Keratinocyte (primary cell): Measurements from ENCODE around the gene FRMD1. TPM values are rescaled to one million over a fixed set of nuclear protein-coding genes. Genes with fewer than 3 reads are reported as not detected.

ENCODE experiments used
- DNase-seq: peaks from one replicate; pipeline ENCODE4 v3.0.0-alpha.2; 2011; ENCODE audit warnings: low read depth, missing footprints, low spot score
- FAIRE-seq: peaks from 2 replicates; lab custom pipeline; 2011; peaks lifted over from hg19 to GRCh38; lab: Jason Lieb, UNC
- H2AFZ ChIP-seq: 2 replicates; pipeline ENCODE4 v1.6.0; 2012; ENCODE audit warnings: low read length, control low read depth, inconsistent platforms; ENCODE audit not compliant: control insufficient read depth
- H3K27ac ChIP-seq: 2 replicates; pipeline ENCODE4 v1.5.1; 2011; ENCODE audit warnings: low read length; ENCODE audit not compliant: control insufficient read depth, insufficient read depth
- H3K27me3 ChIP-seq: 3 replicates; pipeline ENCODE4 v1.6.0; 2011; ENCODE audit warnings: low read length; ENCODE audit not compliant: control insufficient read depth, insufficient read depth; ENCODE audit errors: extremely low read depth
- H3K36me3 ChIP-seq, 2 experiments: 2 replicates in 1 of 2; 3 replicates in 1 of 2; pipeline ENCODE4 v1.5.1; 2011; ENCODE audit warnings: low read length in 2 of 2, mild to moderate bottlenecking in 1 of 2; ENCODE audit not compliant: control insufficient read depth in 2 of 2, insufficient read depth in 2 of 2; ENCODE audit errors: extremely low read depth in 1 of 2
- H3K4me1 ChIP-seq: 3 replicates; pipeline ENCODE4 v1.5.1; 2011; ENCODE audit warnings: low read length; ENCODE audit not compliant: control insufficient read depth, insufficient read depth; ENCODE audit errors: extremely low read depth
- H3K4me2 ChIP-seq: 3 replicates; pipeline ENCODE4 v1.6.0; 2011; ENCODE audit warnings: low read depth, low read length; ENCODE audit not compliant: control insufficient read depth, insufficient read depth; ENCODE audit errors: extremely low read depth
- H3K4me3 ChIP-seq, 3 experiments: fragments of 200-600 bp in 1 of 3; sonication (generic) in 1 of 3; 2 replicates in 2 of 3; 3 replicates in 1 of 3; pipeline ENCODE4 v1.5.1; 2011 to 2016; ENCODE audit warnings: low read length in 3 of 3, mild to moderate bottlenecking in 3 of 3, control low read depth in 2 of 3, inconsistent platforms in 1 of 3, low read depth in 1 of 3, mixed read lengths in 1 of 3, mixed run types in 1 of 3, moderate library complexity in 1 of 3; ENCODE audit not compliant: control insufficient read depth in 2 of 3, insufficient read depth in 2 of 3; ENCODE audit errors: extremely low read depth in 1 of 3
- H3K79me2 ChIP-seq: 2 replicates; pipeline ENCODE4 v1.6.0; 2012; ENCODE audit warnings: low read length; ENCODE audit not compliant: control insufficient read depth, insufficient read depth
- H3K9ac ChIP-seq: 3 replicates; pipeline ENCODE4 v1.6.0; 2011; ENCODE audit warnings: low read length; ENCODE audit not compliant: control insufficient read depth, insufficient read depth; ENCODE audit errors: extremely low read depth
- H3K9me1 ChIP-seq: 3 replicates; pipeline ENCODE4 v1.6.0; 2011; ENCODE audit warnings: low read length; ENCODE audit not compliant: control insufficient read depth, insufficient read depth; ENCODE audit errors: extremely low read depth
- H3K9me3 ChIP-seq: 2 replicates; pipeline ENCODE4 v1.5.1; 2012; ENCODE audit warnings: low read depth, low read length; ENCODE audit not compliant: control insufficient read depth
- H4K20me1 ChIP-seq: 3 replicates; pipeline ENCODE4 v1.6.0; 2011; ENCODE audit warnings: low read length; ENCODE audit not compliant: control insufficient read depth, insufficient read depth; ENCODE audit errors: extremely low read depth
- EZH2 ChIP-seq: IDR thresholded peaks from one replicate; pipeline ENCODE4 v1.6.1; 2012; ENCODE audit warnings: inconsistent platforms, mild to moderate bottlenecking, low read length, moderate library complexity
- dilution Hi-C: fragments of 300-500 bp; cut with MboI; formaldehyde crosslinking; loops from one replicate; pipeline ENCODE4 v1.7.0; 2020; ENCODE audit warnings: low sequenced_read_pairs; ENCODE audit not compliant: extremely low pct_ligation_motif_present
- polyA plus RNA-seq, 5 experiments: library from polyadenylated mRNA; depleted of rRNA in 3 of 5; stranded (reverse) in 3 of 5; stranded (forward) in 1 of 5; unstranded in 1 of 5; fragments of >200 nt; gene quantifications; 1 replicate in 1 of 5; 2 replicates in 3 of 5; 3 replicates in 1 of 5; pipeline versions ENCODE4 v1.2.1 to v1.2.3, GENCODE V29; 2011 to 2012; ENCODE audit warnings: missing spikeins in 2 of 5, low read depth in 1 of 5, low replicate concordance in 1 of 5
- TF ChIP-seq, protein P1 (sequence below), 3 experiments: IDR thresholded peaks in 1 of 3; conservative IDR thresholded peaks in 1 of 3; optimal IDR thresholded peaks in 1 of 3; 2 replicates in 2 of 3; 3 replicates in 1 of 3; pipeline versions ENCODE3 to v1.5.1; 2011; ENCODE audit warnings: low read length in 3 of 3, mild to moderate bottlenecking in 3 of 3, moderate library complexity in 2 of 3, control low read depth in 1 of 3, inconsistent platforms in 1 of 3; ENCODE audit not compliant: insufficient read depth in 2 of 3; ENCODE audit errors: extremely low read depth in 1 of 3

FRMD1 gene
- polyA plus RNA-seq, 1 donor (not counting 4 experiments of a cell fraction or from before 2014, with no cell fraction given): not detected

DNA sequence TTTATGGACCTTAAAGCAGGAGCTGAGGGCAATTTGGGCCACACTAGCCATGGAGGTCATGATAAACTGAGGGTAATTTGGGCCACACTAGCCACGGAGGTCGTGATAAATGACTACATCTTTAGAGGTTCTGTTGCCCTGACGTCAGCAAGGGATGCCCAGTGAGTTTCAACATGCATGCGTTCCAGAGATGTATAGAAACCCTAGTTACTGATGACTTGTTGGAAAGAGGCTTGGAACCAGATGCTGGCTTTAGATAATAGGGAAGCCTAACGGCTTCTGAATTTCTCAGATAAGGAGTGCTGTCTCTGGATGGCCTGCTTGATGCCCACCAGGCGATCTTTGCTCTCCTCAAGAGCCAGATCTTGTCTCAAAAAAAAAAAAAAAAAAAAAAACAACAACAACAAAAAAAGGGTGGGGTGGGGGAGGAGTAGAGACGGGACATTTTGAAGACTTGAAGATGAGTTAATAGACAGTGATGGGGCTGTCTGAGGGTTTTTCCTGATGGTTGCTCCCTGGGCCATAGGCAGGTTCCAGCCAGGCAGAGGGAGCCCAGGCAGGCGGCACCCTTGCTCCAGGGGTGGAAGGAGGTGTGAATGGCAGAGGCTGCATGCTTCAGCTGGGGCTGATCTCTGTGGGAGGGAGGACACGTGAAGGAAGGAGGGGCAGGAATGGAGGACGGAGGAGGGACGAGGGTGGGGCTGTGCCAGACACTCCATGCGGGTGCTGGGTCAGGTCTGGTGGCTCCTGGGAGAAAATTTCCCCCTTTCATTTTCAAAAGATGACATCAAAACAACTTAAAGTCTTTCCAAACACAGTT lies 27.0 kb upstream of the FRMD1 start:
- H3K4me1 ChIP-seq: peaks cover 4% of the 10 kb centered on the region
- no peak overlapping the region for H3K4me2 ChIP-seq
- no peak overlapping the region for H3K4me3 ChIP-seq
- H4K20me1 ChIP-seq: no peaks in the 10 kb centered on the region
- no peak overlapping the region for H2AFZ ChIP-seq
- H3K9ac ChIP-seq: no peak overlapping the region
- H3K9me3 ChIP-seq: no peaks in the 10 kb centered on the region
- DNase-seq: no peak
- no peaks in the 10 kb centered on the region for H3K79me2 ChIP-seq
- no peak for TF ChIP-seq EZH2
- TF ChIP-seq, protein P1, sequence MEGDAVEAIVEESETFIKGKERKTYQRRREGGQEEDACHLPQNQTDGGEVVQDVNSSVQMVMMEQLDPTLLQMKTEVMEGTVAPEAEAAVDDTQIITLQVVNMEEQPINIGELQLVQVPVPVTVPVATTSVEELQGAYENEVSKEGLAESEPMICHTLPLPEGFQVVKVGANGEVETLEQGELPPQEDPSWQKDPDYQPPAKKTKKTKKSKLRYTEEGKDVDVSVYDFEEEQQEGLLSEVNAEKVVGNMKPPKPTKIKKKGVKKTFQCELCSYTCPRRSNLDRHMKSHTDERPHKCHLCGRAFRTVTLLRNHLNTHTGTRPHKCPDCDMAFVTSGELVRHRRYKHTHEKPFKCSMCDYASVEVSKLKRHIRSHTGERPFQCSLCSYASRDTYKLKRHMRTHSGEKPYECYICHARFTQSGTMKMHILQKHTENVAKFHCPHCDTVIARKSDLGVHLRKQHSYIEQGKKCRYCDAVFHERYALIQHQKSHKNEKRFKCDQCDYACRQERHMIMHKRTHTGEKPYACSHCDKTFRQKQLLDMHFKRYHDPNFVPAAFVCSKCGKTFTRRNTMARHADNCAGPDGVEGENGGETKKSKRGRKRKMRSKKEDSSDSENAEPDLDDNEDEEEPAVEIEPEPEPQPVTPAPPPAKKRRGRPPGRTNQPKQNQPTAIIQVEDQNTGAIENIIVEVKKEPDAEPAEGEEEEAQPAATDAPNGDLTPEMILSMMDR (optimal IDR thresholded peaks at IDR 0.05 in 1 of 3, IDR thresholded peaks at IDR 0.05 in 1 of 3, conservative IDR thresholded peaks at IDR 0.05 in 1 of 3; ENCODE audit: extremely low read depth in 1 of 3, insufficient read depth in 2 of 3, low read length in 3 of 3): no peak
- dilution Hi-C loops: no loop called here
- H3K36me3 ChIP-seq: no peaks in the 10 kb centered on the region
- H3K27ac ChIP-seq: no peak overlapping the region
- peaks cover 31% of the 10 kb centered on the region for H3K27me3 ChIP-seq
- FAIRE-seq: peak; percentile 26
- no peaks in the 10 kb centered on the region for H3K9me1 ChIP-seq

DNA sequence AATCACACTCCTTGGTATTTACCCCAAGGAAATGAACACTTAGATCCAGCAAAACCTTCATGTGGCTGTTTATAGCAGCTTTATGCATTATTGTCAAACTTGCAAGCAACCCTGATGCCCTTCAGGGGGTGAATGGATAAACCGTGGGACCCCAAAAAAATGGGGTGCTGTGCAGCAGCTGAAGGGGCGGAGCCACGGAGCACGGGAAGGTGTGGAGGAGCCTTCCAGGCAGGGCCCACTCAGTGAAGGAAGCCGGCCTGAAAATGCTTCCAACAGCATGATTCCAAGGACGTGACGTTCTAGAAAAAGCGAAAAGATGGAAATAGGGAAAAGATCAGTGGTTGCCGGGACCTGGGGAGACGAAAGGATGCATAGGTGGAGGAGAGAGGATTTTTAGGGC lies 25.6 kb upstream of the FRMD1 start:
- FAIRE-seq (no peak), DNase-seq (no peak)
- Histone ChIP-seq H2AFZ (no peak overlapping the region), H3K79me2 (no peaks in the 10 kb centered on the region), H3K4me2 (no peak overlapping the region), H3K27me3 (peaks cover 42% of the 10 kb centered on the region), H3K4me3 (no peak overlapping the region), H3K9me3 (no peaks in the 10 kb centered on the region), H3K27ac (no peak overlapping the region), H4K20me1 (no peaks in the 10 kb centered on the region), H3K9me1 (no peaks in the 10 kb centered on the region), H3K9ac (no peak overlapping the region), H3K4me1 (peaks cover 4% of the 10 kb centered on the region), H3K36me3 (no peaks in the 10 kb centered on the region)
- no peak for TF ChIP-seq EZH2
- TF ChIP-seq, protein P1 (optimal IDR thresholded peaks at IDR 0.05 in 1 of 3, IDR thresholded peaks at IDR 0.05 in 1 of 3, conservative IDR thresholded peaks at IDR 0.05 in 1 of 3; ENCODE audit: extremely low read depth in 1 of 3, insufficient read depth in 2 of 3, low read length in 3 of 3): no peak
- dilution Hi-C loops: no loop called here
